Sigmoid colon (tissue), 7 donors: ENCODE measurements around the gene SUGCT. TPM values are rescaled to one million over a fixed set of nuclear protein-coding genes. Genes with fewer than 3 reads are reported as not detected.

ENCODE experiments used
- DNase-seq: peaks from one replicate; pipeline ENCODE4 v3.0.0-alpha.2; 2019
- H3K27ac ChIP-seq, 4 donors: fragments of 200-600 bp; sonication (generic); one replicate each; pipeline ENCODE4 v1.5.1; 2016 to 2019; ENCODE audit warnings: mild to moderate bottlenecking in 1 of 4
- H3K27me3 ChIP-seq, 3 donors: fragments of 200-600 bp; sonication (generic); one replicate each; pipeline ENCODE4 v1.5.1; 2019; ENCODE audit warnings: mild to moderate bottlenecking in 1 of 3
- H3K36me3 ChIP-seq, 4 donors: fragments of 200-600 bp; sonication (generic); one replicate each; pipeline ENCODE4 v1.5.1; 2016 to 2019
- H3K4me1 ChIP-seq, 4 donors: fragments of 200-600 bp; sonication (generic); one replicate each; pipeline ENCODE4 v1.5.1; 2017 to 2019
- H3K4me3 ChIP-seq, 4 donors: fragments of 200-600 bp; sonication (generic); one replicate each; pipeline ENCODE4 v1.5.1; 2017 to 2019; ENCODE audit warnings: mild to moderate bottlenecking in 2 of 4, moderate library complexity in 1 of 4
- H3K9me3 ChIP-seq, 4 donors: fragments of 200-600 bp in 3 of 4; sonication (generic) in 3 of 4; one replicate each; pipeline versions ENCODE4 v1.5.1 to v1.6.1; 2013 to 2019
- CTCF ChIP-seq, 4 experiments: fragments of 450-650 bp in 3 of 4; fragments of 200-600 bp in 1 of 4; IDR thresholded peaks; one replicate each; pipeline ENCODE4 v1.5.1; 2016 to 2019; ENCODE audit warnings: antibody characterized with exemption in 4 of 4, mild to moderate bottlenecking in 3 of 4, moderate library complexity in 2 of 4
- EP300 ChIP-seq, 4 donors: sonication (generic); formaldehyde crosslinking; IDR thresholded peaks; one replicate each; pipeline ENCODE4 v1.6.1; 2017; ENCODE audit warnings: antibody characterized with exemption in 4 of 4
- POLR2A ChIP-seq, 2 donors: fragments of 450-650 bp; IDR thresholded peaks; one replicate each; pipeline ENCODE4 v1.6.1; 2016; ENCODE audit warnings: antibody characterized with exemption in 2 of 2, mild to moderate bottlenecking in 2 of 2, moderate library complexity in 2 of 2
- POLR2AphosphoS5 ChIP-seq, 4 donors: sonication (generic); formaldehyde crosslinking; IDR thresholded peaks; one replicate each; pipeline ENCODE4 v1.6.1; 2017; ENCODE audit warnings: antibody characterized with exemption in 4 of 4
- WGBS, 2 donors: extraction: QIAGEN DNeasy Blood & Tissue Kit; methylation state at CpG; one replicate each; pipeline ENCODE4 v1.1.7; 2013; 5-methylcytosine and 5-hydroxymethylcytosine counted together
- intact Hi-C: fragments of 100-400 bp; cut with DNase I; formaldehyde crosslinking; loops from one replicate; pipeline ENCODE4 v1.15.1; 2023
- polyA plus RNA-seq, 3 donors: library from polyadenylated mRNA; stranded (reverse); fragments of 200-250 nt; gene quantifications; one replicate each; pipeline ENCODE4 v1.2.3, GENCODE V29; 2013
- total RNA-seq, 4 donors: library from RNA; depleted of rRNA; stranded (reverse); fragments of >200 nt; gene quantifications; one replicate each; pipeline ENCODE4 v1.1.0, GENCODE V29; 2016
- donor health status: healthy with polysubstance abuse.
- donor health status: Bipolar disorder and iron deficiency.
- donor health status: healthy.

SUGCT gene
- total and polyA plus RNA-seq, 7 donors: 2.3 to 25.9 (median 6.3) TPM

- WGBS, 2 donors: 73 to 83% methylated on average over 2 of the region's 2 CpGs
- no peak overlapping the region for H3K4me3 ChIP-seq
- intact Hi-C loops: no loop called here
- H3K4me1 ChIP-seq: peaks cover 0 to 23% (median 22%) of the 10 kb centered on the region in 4 donors
- H3K36me3 ChIP-seq: no peaks in the 10 kb centered on the region
- no peak for DNase-seq
- no peaks in the 10 kb centered on the region for H3K9me3 ChIP-seq
- H3K27ac ChIP-seq: no peak overlapping the region
- TF ChIP-seq POLR2AphosphoS5 (IDR thresholded peaks at IDR 0.05) (no peak), POLR2A (IDR thresholded peaks at IDR 0.05) (no peak), CTCF (IDR thresholded peaks at IDR 0.05) (no peak), EP300 (IDR thresholded peaks at IDR 0.05) (no peak)
- H3K27me3 ChIP-seq: no peaks in the 10 kb centered on the region
These were observed 649.4 kb downstream of the SUGCT start for GRCh38 chr7:40784176-40784575.

- H3K4me3 ChIP-seq: no peak overlapping the region
- no peaks in the 10 kb centered on the region for H3K36me3 ChIP-seq
- H3K4me1 ChIP-seq: no peaks in the 10 kb centered on the region
- intact Hi-C loops: no loop called here
- no peak overlapping the region for H3K27ac ChIP-seq
- no peaks in the 10 kb centered on the region for H3K27me3 ChIP-seq
- WGBS, 2 donors: 93 to 96% methylated on average over 1 of the region's 1 CpG
- no peaks in the 10 kb centered on the region for H3K9me3 ChIP-seq
- no peak for DNase-seq
- no peak for TF ChIP-seq POLR2AphosphoS5 (IDR thresholded peaks at IDR 0.05)
- no peak for TF ChIP-seq POLR2A (IDR thresholded peaks at IDR 0.05)
- no peak for TF ChIP-seq CTCF (IDR thresholded peaks at IDR 0.05)
- TF ChIP-seq EP300 (IDR thresholded peaks at IDR 0.05): no peak
These were observed 652.1 kb downstream of the SUGCT start for GRCh38 chr7:40786909-40787308.

- intact Hi-C loops: no loop called here
- Histone ChIP-seq H3K36me3 (no peaks in the 10 kb centered on the region), H3K27me3 (no peaks in the 10 kb centered on the region), H3K27ac (no peak overlapping the region), H3K9me3 (no peaks in the 10 kb centered on the region), H3K4me3 (no peak overlapping the region), H3K4me1 (peaks cover 0 to 6% (median 0%) of the 10 kb centered on the region in 4 donors)
- WGBS, 2 donors: 90 to 93% methylated on average over 3 of the region's 3 CpGs
- no peak for DNase-seq
- TF ChIP-seq POLR2A (IDR thresholded peaks at IDR 0.05) (no peak), POLR2AphosphoS5 (IDR thresholded peaks at IDR 0.05) (no peak), EP300 (IDR thresholded peaks at IDR 0.05) (no peak), CTCF (IDR thresholded peaks at IDR 0.05) (no peak)
These were observed 658.3 kb downstream of the SUGCT start for GRCh38 chr7:40793132-40793531.

DNA sequence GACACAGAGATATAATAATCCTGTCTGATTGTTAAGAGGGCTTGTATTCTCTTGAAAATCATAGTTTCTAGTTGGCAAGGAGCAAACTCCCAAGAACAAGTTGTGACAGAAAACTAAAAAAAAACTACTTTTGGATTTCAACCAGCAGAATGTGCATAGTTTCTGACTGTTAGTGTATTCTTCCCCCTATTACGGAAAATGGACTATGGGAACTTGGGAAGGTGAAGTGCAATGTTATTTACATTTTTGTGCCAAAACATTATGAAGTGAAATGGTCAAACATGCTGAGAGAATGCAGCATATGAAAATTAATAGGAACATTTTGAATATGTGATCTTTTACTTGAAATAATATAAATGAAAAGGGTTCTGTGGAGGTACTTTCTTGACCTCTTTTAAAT is 660.8 kb downstream of the SUGCT start:
- WGBS, 2 donors: 88 to 95% methylated on average over 1 of the region's 1 CpG
- intact Hi-C loops: no loop called here

More for the DNA sequence above, 660.8 kb downstream of the SUGCT start:
- no peaks in the 10 kb centered on the region for H3K27me3 ChIP-seq
- H3K4me3 ChIP-seq: no peak overlapping the region
- H3K36me3 ChIP-seq: no peaks in the 10 kb centered on the region
- peak overlapping the region in 1 of 4 donors; percentile 70 for H3K27ac ChIP-seq
- no peak for DNase-seq
- peaks cover 0 to 6% (median 0%) of the 10 kb centered on the region in 4 donors for H3K4me1 ChIP-seq
- TF ChIP-seq CTCF (IDR thresholded peaks at IDR 0.05) (no peak), POLR2AphosphoS5 (IDR thresholded peaks at IDR 0.05) (no peak), EP300 (IDR thresholded peaks at IDR 0.05) (no peak), POLR2A (IDR thresholded peaks at IDR 0.05) (no peak)
- H3K9me3 ChIP-seq: no peaks in the 10 kb centered on the region
